Fibroblast of villous mesenchyme (primary cell): ENCODE results near the gene ACTRT2. TPM values are rescaled to one million over a fixed set of nuclear protein-coding genes. Genes with fewer than 3 reads are reported as not detected.

Source experiments
- DNase-seq: peaks from one replicate; pipeline ENCODE4 v3.0.0-alpha.2; 2010; ENCODE audit warnings: low read depth
- H3K4me3 ChIP-seq: 2 replicates; pipeline ENCODE4 v1.5.1; 2011; ENCODE audit warnings: low read depth, mild to moderate bottlenecking, low read length
- total RNA-seq: library from RNA; depleted of rRNA; stranded (reverse); fragments of >200 nt; gene quantifications from 2 replicates; pipeline ENCODE4 v1.2.3, GENCODE V29; 2012
- TF ChIP-seq, protein P1 (sequence below): IDR thresholded peaks from 2 replicates; pipeline ENCODE4 v1.5.1; 2012; ENCODE audit warnings: low read depth, mild to moderate bottlenecking, low read length; ENCODE audit not compliant: insufficient read depth

Gene ACTRT2
- total RNA-seq, 1 donor, result not detected

- TF ChIP-seq, protein P1, sequence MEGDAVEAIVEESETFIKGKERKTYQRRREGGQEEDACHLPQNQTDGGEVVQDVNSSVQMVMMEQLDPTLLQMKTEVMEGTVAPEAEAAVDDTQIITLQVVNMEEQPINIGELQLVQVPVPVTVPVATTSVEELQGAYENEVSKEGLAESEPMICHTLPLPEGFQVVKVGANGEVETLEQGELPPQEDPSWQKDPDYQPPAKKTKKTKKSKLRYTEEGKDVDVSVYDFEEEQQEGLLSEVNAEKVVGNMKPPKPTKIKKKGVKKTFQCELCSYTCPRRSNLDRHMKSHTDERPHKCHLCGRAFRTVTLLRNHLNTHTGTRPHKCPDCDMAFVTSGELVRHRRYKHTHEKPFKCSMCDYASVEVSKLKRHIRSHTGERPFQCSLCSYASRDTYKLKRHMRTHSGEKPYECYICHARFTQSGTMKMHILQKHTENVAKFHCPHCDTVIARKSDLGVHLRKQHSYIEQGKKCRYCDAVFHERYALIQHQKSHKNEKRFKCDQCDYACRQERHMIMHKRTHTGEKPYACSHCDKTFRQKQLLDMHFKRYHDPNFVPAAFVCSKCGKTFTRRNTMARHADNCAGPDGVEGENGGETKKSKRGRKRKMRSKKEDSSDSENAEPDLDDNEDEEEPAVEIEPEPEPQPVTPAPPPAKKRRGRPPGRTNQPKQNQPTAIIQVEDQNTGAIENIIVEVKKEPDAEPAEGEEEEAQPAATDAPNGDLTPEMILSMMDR, result no peak
- no peak for DNase-seq
- H3K4me3 ChIP-seq, result no peak overlapping the region
Measured at GRCh38 chr1:3033040-3033789, 11.9 kb downstream of the ACTRT2 start.

DNA sequence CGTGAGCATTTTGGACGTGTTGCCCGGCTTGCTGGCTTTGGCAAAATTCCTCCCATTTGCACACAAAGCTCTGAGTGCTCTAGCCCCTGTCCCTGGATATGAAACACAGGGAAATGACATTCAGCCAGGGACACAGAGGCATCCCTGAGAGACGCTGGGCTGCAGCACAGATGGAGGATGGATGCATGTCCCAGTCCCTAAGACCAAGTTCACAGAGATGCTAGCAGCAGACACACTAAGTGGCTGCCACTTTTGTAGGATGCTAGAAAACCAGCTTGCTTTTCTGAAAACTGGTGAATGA, 12.5 kb downstream of the ACTRT2 start:
- no peak for DNase-seq
- H3K4me3 ChIP-seq, result no peak overlapping the region
- TF ChIP-seq, protein P1, result no peak

GRCh38 chr1:3034162-3034561, 12.9 kb downstream of the ACTRT2 start:
- TF ChIP-seq, protein P1, result no peak
- no peak overlapping the region for H3K4me3 ChIP-seq
- DNase-seq, result no peak

DNA sequence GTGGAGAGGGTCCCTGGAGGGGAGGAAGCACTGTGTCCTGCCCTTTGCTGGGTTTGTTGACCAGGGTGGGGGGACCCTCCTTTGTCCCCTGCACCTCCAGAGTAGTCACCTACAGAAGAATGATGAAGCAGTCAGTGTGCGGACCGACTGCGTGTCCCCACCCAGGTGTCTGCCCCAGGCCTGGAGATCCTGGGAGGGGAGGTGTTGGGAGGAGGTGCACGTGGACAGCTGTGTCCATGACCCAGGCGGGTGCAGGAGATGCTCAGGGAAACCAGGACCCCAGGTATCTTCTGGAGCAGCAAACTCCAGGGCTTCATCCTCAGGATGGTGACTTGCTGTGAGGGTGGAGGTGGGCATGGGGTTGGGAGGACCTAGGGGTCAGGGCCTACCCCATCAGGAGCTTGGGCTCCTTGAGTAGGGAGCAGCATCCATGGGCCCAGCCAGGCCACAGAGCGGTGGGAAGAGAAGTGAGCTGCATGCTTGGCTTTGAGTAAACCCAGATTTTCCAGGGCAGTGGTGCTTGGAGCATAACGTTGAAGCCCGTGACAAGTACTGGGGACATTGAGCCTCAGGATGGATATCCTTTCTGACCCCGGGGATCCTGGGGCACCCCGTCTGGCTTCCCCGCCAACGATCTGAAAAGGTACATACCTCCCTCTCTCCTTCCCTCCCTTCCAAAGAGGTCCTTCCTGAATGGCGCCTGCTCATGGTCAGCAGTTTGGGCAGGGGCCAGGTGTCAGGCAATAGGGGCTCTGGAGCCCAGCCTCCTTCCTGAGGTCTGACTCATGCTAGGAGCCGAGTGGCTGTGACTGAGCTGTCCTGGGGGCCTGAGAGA, 13.7 kb downstream of the ACTRT2 start:
- TF ChIP-seq, protein P1, result no peak
- H3K4me3 ChIP-seq, result no peak overlapping the region
- no peak for DNase-seq

DNA sequence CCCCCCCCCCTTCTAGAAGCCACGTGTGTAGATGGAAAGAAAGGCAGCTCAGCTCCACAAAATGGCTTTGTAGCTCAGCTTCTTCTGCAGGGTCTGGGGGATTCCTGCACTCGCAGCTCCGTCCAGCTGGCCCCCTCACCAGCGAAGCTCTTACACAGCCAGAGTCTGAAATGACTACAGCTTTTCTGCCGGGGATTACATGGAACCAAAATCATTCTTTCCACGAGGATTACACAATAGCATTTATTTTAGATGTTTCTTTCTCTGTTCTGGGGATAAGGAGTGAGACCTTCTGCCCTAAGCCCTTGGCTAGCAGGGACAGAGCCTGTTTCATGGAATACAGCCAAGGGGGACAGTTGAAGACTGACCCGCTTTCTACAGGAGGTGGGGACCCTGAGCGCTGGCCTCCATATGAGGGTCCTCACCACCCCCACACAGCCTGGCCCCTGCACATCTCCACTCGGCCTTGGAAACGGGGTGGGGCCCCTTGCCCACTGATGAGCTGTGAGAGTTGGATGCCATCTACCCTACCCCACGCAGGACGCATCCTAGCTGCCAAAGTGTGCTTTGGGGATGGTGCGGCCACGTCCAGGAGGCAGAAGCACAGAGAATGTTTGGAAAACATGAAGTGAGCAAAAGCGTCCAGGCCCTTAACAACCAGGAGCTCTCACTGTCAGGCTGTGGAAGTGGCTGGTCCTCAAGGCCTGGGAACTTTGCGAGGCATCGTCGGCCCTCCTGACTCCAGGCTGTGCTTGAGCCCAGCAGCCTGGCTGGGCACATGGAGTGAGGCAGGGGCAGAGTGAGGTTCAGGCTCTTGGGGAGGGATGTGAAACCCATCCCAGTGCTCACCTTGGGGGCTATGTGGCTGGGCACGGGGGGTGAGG, 14.5 kb downstream of the ACTRT2 start:
- DNase-seq, result no peak
- TF ChIP-seq, protein P1, result no peak
- H3K4me3 ChIP-seq, result no peak overlapping the region

- H3K4me3 ChIP-seq, result no peak overlapping the region
- TF ChIP-seq, protein P1, result no peak
- no peak for DNase-seq
Measured at GRCh38 chr1:3036447-3037280, 15.4 kb downstream of the ACTRT2 start.
